GM13977 (cell line): Measurements from ENCODE around the gene BTBD2.

Source experiments
- DNase-seq: peaks from one replicate; pipeline ENCODE4 v3.0.0; 2012; ENCODE audit warnings: low spot score
- CTCF ChIP-seq: IDR thresholded peaks from 2 replicates; pipeline ENCODE4 v1.5.1; 2012; ENCODE audit warnings: mild to moderate bottlenecking, control low read depth; ENCODE audit not compliant: insufficient read depth; ENCODE audit errors: extremely low read depth, missing control alignments
- in situ Hi-C: fragments of 300-500 bp; cut with MboI; formaldehyde crosslinking; loops from one replicate; pipeline ENCODE4 v1.12.0; 2022; ENCODE audit warnings: low sequenced_read_pairs, low pct_unique_long_range_greater_than_20kb, mixed read lengths, inconsistent platforms; ENCODE audit not compliant: unreplicated experiment

The BTBD2 gene

GRCh38 chr19:1956122-1956494, 59.4 kb downstream of the BTBD2 start:
- DNase-seq: no peak
- in situ Hi-C loops: no loop called here
- TF ChIP-seq CTCF: no peak

GRCh38 chr19:1955171-1956121, 60.1 kb downstream of the BTBD2 start:
- DNase-seq: no peak
- in situ Hi-C loops: no loop called here
- no peak for TF ChIP-seq CTCF

GRCh38 chr19:1954532-1954933, 61.0 kb downstream of the BTBD2 start:
- TF ChIP-seq CTCF: no peak
- no peak for DNase-seq
- in situ Hi-C loops: no loop called here

- no peak for DNase-seq
- TF ChIP-seq CTCF: no peak
- in situ Hi-C loops: no loop called here
Measured at GRCh38 chr19:1953441-1954094, 61.9 kb downstream of the BTBD2 start.

- no peak for TF ChIP-seq CTCF
- DNase-seq: no peak
- in situ Hi-C loops: no loop called here
Measured at GRCh38 chr19:1953037-1953436, 62.5 kb downstream of the BTBD2 start.

GRCh38 chr19:1952635-1953034, 62.9 kb downstream of the BTBD2 start:
- in situ Hi-C loops: no loop called here
- DNase-seq: no peak
- TF ChIP-seq CTCF: no peak
